Measurements from ENCODE around the gene UBE2J1.

GRCh38 chr6:89313006-89313405 lies 39.5 kb downstream of the UBE2J1 start:
- TF ChIP-seq, protein P1, sequence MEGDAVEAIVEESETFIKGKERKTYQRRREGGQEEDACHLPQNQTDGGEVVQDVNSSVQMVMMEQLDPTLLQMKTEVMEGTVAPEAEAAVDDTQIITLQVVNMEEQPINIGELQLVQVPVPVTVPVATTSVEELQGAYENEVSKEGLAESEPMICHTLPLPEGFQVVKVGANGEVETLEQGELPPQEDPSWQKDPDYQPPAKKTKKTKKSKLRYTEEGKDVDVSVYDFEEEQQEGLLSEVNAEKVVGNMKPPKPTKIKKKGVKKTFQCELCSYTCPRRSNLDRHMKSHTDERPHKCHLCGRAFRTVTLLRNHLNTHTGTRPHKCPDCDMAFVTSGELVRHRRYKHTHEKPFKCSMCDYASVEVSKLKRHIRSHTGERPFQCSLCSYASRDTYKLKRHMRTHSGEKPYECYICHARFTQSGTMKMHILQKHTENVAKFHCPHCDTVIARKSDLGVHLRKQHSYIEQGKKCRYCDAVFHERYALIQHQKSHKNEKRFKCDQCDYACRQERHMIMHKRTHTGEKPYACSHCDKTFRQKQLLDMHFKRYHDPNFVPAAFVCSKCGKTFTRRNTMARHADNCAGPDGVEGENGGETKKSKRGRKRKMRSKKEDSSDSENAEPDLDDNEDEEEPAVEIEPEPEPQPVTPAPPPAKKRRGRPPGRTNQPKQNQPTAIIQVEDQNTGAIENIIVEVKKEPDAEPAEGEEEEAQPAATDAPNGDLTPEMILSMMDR (IDR thresholded peaks at IDR 0.05; ENCODE audit: insufficient read depth, low read length, poor library complexity, severe bottlenecking): no peak
- TF ChIP-seq EZH2phosphoT487 (conservative IDR thresholded peaks at IDR 0.05; ENCODE audit: low read length): no peak

Data from SU-DHL-6 (cell line).